ENCODE results near the gene PAX8.

PAX8 gene

GRCh38 chr2:113236367-113237159, 42.2 kb downstream of the PAX8 start:
- no peak for DNase-seq (ENCODE audit: low spot score)

GRCh38 chr2:113235347-113236226, 43.1 kb downstream of the PAX8 start:
- DNase-seq (ENCODE audit: low spot score): peak; percentile 57

- no peak for DNase-seq (ENCODE audit: low spot score)
These were observed 43.9 kb downstream of the PAX8 start for GRCh38 chr2:113234721-113235346.

- no peak for DNase-seq (ENCODE audit: low spot score)
These were observed 44.8 kb downstream of the PAX8 start for GRCh38 chr2:113233593-113234550.

GRCh38 chr2:113232740-113233139, 46.0 kb downstream of the PAX8 start:
- DNase-seq (ENCODE audit: low spot score): no peak

- DNase-seq (ENCODE audit: low spot score): no peak
These were observed 46.6 kb downstream of the PAX8 start for GRCh38 chr2:113232123-113232522.

- DNase-seq (ENCODE audit: low spot score): no peak
These were observed 47.7 kb downstream of the PAX8 start for GRCh38 chr2:113231064-113231463.

GRCh38 chr2:113230531-113230930, 48.2 kb downstream of the PAX8 start:
- no peak for DNase-seq (ENCODE audit: low spot score)

- no peak for DNase-seq (ENCODE audit: low spot score)
These were observed 48.9 kb downstream of the PAX8 start for GRCh38 chr2:113229795-113230194.

- DNase-seq (ENCODE audit: low spot score): no peak
These were observed 49.6 kb downstream of the PAX8 start for GRCh38 chr2:113228991-113229716.

- no peak for DNase-seq (ENCODE audit: low spot score)
These were observed 50.4 kb downstream of the PAX8 start for GRCh38 chr2:113228351-113228750.

- DNase-seq (ENCODE audit: low spot score): no peak
These were observed 51.0 kb downstream of the PAX8 start for GRCh38 chr2:113227698-113228097.

GRCh38 chr2:113227290-113227689, 51.4 kb downstream of the PAX8 start:
- DNase-seq (ENCODE audit: low spot score): no peak

- DNase-seq (ENCODE audit: low spot score): no peak
These were observed 52.3 kb downstream of the PAX8 start for GRCh38 chr2:113226462-113226861.

- DNase-seq (ENCODE audit: low spot score): no peak
These were observed 53.2 kb downstream of the PAX8 start for GRCh38 chr2:113225263-113226259.

GRCh38 chr2:113224647-113225236, 54.0 kb downstream of the PAX8 start:
- no peak for DNase-seq (ENCODE audit: low spot score)

- DNase-seq (ENCODE audit: low spot score): no peak
These were observed 54.9 kb downstream of the PAX8 start for GRCh38 chr2:113223813-113224212.

- no peak for DNase-seq (ENCODE audit: low spot score)
These were observed 56.9 kb downstream of the PAX8 start for GRCh38 chr2:113221846-113222245.
